Stomach (tissue), 4 donors: ENCODE measurements around the gene IRF4.

Source experiments
- POLR2A ChIP-seq, 4 donors: fragments of 450-650 bp; IDR thresholded peaks; one replicate each; pipeline ENCODE4 v1.6.1; 2016; ENCODE audit warnings: antibody characterized with exemption in 4 of 4, control low read depth in 2 of 4, mild to moderate bottlenecking in 1 of 4, moderate library complexity in 1 of 4
- TF ChIP-seq, protein P1 (sequence below), 7 experiments: fragments of 450-650 bp in 4 of 7; fragments of 200-600 bp in 3 of 7; sonication (generic) in 3 of 7; IDR thresholded peaks; one replicate each; pipeline ENCODE4 v1.5.1; 2016 to 2019; ENCODE audit warnings: antibody characterized with exemption in 7 of 7, control low read depth in 2 of 7, mild to moderate bottlenecking in 1 of 7

DNA sequence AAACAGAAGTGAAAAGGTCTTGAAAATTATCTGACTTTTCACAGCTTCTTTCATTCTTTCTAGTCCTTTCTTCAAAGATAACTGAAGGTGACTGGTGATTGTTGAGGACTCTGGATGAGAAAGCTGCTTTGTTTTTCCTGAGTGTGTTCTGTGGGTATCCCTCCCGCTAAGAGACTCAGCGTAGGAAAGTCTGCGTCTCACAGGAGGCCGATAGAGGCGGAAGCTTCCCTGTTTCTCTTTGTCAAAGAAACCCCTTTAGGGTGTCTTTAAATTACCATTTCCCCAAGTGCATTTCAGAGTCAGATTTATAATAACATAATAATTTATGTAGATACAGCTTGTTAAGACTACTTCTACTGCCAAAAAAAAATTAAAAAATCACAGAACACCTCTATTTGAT, 31.2 kb upstream of the IRF4 start:
- no peak for TF ChIP-seq POLR2A (IDR thresholded peaks at IDR 0.05)
- TF ChIP-seq, protein P1, sequence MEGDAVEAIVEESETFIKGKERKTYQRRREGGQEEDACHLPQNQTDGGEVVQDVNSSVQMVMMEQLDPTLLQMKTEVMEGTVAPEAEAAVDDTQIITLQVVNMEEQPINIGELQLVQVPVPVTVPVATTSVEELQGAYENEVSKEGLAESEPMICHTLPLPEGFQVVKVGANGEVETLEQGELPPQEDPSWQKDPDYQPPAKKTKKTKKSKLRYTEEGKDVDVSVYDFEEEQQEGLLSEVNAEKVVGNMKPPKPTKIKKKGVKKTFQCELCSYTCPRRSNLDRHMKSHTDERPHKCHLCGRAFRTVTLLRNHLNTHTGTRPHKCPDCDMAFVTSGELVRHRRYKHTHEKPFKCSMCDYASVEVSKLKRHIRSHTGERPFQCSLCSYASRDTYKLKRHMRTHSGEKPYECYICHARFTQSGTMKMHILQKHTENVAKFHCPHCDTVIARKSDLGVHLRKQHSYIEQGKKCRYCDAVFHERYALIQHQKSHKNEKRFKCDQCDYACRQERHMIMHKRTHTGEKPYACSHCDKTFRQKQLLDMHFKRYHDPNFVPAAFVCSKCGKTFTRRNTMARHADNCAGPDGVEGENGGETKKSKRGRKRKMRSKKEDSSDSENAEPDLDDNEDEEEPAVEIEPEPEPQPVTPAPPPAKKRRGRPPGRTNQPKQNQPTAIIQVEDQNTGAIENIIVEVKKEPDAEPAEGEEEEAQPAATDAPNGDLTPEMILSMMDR (IDR thresholded peaks at IDR 0.05), result no peak
